T47D (cell line): Measurements from ENCODE around the gene WNT7A.

Experiments used
- DNase-seq, 2 experiments: peaks; one replicate each; pipeline versions ENCODE4 v3.0.0 to v3.0.0-alpha.2; 2011 to 2012; ENCODE audit warnings: low read depth in 1 of 2, low spot score in 1 of 2
- JUND ChIP-seq: IDR thresholded peaks from 2 replicates; pipeline ENCODE4 v1.6.1; 2012; ENCODE audit warnings: low read depth
- in situ Hi-C: cut with HindIII; loops from 2 replicates; pipeline ENCODE4 v1.10.0; 2016; ENCODE audit warnings: low sequenced_read_pairs, low pct_unique_long_range_greater_than_20kb

Gene WNT7A

DNA sequence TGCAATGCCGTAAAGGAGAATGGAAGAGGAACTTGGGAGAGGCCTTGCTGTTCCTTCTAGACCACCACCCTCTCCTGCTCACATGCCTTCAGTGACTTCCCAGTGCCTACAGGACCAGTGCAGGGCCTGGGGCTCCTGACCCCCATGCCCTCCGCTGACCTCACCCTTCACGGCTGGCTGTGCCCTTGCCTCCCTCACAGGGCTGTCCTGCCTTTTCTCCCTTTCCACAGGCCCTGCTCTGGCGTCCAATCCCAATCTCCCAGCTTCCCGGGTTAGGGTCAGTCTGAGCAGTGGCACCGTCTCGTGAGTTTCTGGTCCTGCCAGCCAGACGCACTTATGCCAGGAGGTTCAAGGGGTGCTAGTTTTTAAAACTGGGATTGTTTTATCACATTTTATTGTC lies 110.4 kb downstream of the WNT7A start:
- in situ Hi-C loops, result no loop called here

DNA sequence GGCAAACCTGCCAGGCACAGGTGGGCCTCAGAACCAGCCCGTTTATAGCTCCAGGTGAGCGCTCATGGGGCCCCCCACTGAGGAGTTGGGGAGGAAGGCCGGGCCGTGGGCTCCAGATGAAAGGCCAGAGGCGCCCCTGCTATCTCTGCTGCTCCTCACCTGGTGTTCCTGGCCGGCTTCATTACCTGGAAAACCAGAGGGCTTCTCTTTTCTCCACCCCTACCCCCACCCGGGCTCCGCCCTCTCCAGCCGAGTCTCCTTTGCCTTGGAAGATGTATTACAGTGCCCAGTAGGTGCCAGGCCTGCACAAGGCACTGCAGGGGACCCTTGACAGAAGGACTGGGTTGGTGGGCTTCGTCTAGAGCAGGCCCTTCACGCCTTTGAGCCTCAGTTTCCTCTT lies 111.4 kb downstream of the WNT7A start:
- DNase-seq, result no peak
- in situ Hi-C loops, result no loop called here
- TF ChIP-seq JUND, result no peak

More for the DNA sequence above, 110.4 kb downstream of the WNT7A start:
- no peak for DNase-seq
- TF ChIP-seq JUND, result no peak

DNA sequence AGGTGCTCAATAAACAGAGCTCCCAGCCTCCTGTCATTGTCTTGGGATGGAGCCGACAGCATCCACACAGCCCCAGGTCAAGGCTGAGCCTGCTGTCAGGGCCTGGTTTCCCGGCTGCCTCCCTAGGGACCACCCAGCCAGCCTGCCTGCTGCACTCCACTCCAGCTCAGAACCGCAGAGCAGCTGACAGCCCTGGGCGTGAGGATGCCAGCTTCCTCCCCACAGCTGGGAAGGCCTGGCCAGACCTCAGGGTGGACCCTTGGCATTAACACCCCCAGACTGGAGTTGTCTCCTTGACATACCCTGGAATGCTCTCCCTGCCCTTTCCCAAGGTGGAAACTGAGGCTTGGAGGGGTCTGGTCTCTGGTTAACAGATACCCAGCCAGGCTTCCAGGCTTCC lies 112.0 kb downstream of the WNT7A start:
- no peak for TF ChIP-seq JUND
- in situ Hi-C loops, result no loop called here
- no peak for DNase-seq

DNA sequence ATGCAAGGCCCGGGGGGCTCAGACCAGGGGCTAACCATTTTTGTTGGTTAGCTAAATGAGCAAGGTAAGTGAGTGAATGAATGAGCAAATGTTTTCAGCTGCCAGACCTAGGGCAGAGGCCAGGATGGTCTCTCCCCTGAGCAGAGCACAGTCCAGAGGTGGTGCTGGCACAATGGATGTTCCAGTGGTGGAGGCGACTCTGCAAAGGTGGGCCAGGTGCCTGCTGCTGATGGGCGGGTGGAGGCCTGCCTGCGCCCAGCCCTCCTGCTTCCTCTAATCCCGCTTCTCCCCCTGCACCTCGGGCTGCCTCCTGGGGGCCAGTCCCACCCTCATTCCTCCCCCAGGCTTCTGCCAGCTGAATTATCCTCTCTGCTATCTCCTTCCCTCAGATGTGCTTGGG lies 112.8 kb downstream of the WNT7A start:
- no peak for TF ChIP-seq JUND
- DNase-seq, result no peak
- in situ Hi-C loops, result no loop called here
